Stimulated activated CD4-positive, alpha-beta T cell treated with anti-CD3 and anti-CD28 coated beads, Interleukin-1b, Interleukin-23, amount 100 ng/mL, for 48 hours (primary cell): ENCODE results near the gene ADCY5.
"Not testable (repeated sequence)": the region's sequence is repeated elsewhere in the genome, so short reads cannot be mapped to it uniquely, and the experiment has no call there.

ENCODE experiments used
- DNase-seq: peaks from one replicate; pipeline ENCODE4 v3.0.0-alpha.2; 2020

Gene ADCY5

GRCh38 chr3:123448536-123449101 is at the start of gene ADCY5:
TSS of gene ADCY5 (minus strand) at chr3:123449090. CDS start at chr3:123448545, 545 bp downstream.
- no peak for DNase-seq

DNA sequence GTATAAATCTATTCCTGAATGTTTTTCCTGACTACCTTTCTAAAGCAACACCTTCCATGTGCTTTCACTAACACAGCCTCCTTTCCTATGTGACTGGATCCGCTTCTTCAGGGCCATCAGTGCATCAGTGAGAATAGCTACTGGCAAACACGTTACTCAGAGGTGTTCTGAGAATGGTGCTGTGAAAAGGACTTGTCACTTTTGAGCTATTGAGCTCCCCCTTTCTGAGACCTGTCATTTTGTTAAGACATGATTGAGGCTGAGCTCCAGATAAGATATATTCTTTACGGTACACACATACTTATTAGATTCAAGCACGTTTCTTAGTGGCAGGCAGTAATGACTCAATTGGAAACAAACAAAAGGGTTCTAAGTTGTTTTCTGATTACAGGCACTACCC is 45.0 kb upstream of the ADCY5 start:
- DNase-seq = no peak

DNA sequence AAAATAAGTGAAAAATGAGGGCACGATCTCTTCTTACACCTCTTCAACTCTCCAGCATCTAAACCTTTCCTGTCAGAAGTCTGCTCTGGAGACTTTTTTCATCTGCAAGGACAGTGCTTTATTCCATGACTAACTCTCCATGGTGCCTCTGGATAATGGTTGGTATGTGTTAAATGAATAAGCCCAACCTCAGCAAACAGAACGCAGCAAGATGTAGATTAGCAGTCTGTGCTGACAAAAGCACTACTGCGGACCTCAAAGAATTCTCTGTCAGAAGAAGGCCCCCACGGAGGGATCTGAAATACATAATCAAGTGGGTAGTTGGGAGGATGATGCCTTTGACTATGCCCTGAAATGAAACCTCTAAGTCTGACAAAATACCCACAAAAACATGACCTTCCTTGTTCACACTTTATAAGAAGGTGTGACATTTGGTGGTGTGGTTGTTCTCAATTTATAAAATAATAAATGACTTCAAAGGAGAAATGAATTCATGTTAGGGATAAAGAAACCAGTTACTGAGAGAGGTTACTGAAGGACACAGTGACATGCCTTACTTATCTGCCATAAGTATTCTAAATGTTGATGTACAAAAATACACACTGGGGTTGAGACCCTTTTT is 43.2 kb upstream of the ADCY5 start:
- DNase-seq = no peak

GRCh38 chr3:123489400-123490004 is 40.6 kb upstream of the ADCY5 start:
- peak; percentile 22 for DNase-seq

DNA sequence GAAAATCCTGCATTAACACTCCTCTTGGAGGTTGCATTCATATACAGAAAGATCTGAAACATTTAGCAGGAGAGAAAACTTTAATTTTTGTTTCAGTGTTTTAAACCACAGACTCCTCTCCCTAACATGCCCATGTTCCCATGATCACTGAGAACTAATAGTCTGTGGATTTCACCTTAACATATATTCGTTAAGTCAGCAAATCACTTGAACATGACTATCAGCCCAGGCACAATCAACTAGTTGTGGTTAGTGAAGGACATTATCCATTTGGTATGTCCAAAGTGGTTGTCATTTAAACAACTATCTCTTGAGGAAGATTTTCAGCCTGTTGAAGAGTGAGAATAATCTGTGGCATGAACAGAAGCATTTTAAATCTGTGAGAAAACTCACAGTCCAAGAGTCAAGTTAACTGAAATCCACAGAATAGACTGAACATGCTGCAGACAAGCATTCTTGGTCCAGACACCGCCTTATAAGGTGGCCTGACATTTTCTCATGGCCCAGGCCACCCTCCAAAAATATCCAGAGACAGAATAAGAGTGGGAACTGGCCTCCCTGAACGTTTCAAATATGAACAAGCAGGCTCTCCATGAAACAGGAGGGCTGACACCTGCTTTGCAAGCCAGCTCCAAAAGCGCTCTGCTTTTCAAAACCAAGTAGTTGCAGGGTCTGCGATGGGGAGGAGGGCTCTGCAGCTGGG is 39.9 kb upstream of the ADCY5 start:
- no peak for DNase-seq

DNA sequence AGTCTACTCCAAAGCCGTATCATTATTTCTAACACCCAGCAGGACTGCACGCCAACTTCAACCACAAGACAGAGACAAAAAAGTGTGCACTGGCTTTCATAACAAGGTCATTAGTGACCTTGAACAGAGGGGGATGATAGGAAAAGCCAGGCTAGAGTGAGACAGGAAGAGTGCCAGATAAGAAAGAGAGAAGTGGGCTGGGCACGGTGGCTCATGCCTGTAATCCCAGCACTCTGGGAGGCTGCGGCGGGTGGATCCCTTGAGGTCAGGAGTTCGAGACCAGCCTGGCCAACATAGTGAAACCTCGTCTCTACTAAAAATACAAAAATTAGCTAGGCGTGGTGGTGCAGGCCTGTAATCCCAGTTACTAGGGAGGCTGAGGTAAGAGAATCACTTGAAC is 38.2 kb upstream of the ADCY5 start:
- not testable (repeated sequence) for DNase-seq

- no peak for DNase-seq
These were observed 37.6 kb upstream of the ADCY5 start for GRCh38 chr3:123486460-123486859.

DNA sequence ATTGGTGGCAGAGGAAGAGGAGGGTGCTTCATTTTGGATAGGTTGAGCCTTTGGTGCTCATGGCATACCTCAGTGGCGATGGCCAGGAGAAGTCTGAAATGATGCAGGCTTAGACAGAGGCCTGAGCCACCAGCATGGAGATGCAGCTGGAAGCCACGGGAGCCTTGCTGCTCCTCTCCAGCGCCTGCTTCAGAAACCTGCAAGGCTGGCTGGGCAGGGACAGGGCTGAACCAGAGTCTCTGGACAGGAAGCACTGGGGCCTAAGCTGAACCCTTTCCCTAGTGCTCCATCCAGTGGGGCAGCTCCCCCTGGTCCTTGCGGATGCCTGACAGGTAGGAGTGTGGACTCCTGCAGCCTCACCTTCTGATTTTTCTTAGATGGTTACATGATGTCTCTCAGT is 36.7 kb upstream of the ADCY5 start:
- DNase-seq = no peak

- no peak for DNase-seq
These were observed 34.3 kb upstream of the ADCY5 start for GRCh38 chr3:123483146-123483545.

GRCh38 chr3:123481722-123482457 is 33.0 kb upstream of the ADCY5 start:
- no peak for DNase-seq

- DNase-seq = no peak
These were observed 32.2 kb upstream of the ADCY5 start for GRCh38 chr3:123481071-123481470.

GRCh38 chr3:123480428-123480827 is 31.5 kb upstream of the ADCY5 start:
- DNase-seq = no peak

DNA sequence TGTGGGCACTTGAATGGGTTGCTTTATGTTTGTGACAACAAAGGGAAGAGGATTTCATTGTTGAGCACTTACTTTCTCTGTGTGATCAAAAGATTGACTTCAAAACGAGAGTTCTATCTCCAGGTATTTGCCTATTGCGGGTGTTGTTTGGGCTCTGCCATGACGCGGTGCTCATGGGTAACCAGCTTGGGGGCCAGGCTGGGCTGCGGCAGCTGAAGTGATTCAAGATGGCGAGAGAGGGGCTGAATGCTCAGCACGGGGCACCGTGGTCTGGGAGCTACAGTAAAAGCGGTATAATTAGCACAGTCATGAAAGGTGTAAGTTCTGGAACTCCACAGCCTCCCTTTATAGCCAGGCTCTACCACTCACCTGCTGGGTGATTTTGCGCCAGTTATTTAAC is 31.0 kb upstream of the ADCY5 start:
- no peak for DNase-seq

GRCh38 chr3:123478314-123478713 is 29.4 kb upstream of the ADCY5 start:
- no peak for DNase-seq

- DNase-seq = no peak
These were observed 28.3 kb upstream of the ADCY5 start for GRCh38 chr3:123476967-123477750.

- no peak for DNase-seq
These were observed 26.9 kb upstream of the ADCY5 start for GRCh38 chr3:123475786-123476185.

- DNase-seq = no peak
These were observed 22.2 kb upstream of the ADCY5 start for GRCh38 chr3:123471106-123471505.

DNA sequence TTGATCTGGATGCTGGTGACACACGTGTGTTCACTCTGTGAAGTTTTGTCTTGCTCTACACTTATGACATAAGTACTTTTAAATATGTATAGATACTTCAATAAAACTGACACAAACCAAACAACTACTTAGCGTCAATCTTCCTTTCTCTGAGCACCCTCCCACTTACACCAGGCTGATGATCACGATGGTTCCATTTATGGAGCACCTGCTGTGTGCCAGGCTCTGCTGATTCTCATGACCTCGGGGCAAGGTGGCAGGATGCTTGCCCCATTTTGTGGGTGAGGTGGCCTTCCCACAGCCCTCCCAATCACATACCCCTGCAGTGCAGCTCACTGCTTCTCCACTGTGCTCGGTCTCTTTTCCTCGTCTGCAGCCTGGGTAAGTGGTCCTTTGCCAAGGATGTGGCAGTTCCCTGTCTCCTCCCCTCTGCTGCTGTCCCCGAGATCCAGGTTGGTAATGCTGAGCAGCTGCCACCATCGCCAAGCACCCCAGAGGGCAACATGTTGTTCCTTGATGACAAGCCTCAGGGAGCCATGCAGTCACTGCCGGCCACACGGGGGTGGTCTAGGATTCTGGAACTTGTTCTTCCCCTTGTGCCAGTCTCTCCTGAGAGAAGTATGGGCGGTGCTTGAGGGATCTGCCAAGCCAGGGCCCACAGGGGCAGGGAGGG is 20.6 kb upstream of the ADCY5 start:
- no peak for DNase-seq

DNA sequence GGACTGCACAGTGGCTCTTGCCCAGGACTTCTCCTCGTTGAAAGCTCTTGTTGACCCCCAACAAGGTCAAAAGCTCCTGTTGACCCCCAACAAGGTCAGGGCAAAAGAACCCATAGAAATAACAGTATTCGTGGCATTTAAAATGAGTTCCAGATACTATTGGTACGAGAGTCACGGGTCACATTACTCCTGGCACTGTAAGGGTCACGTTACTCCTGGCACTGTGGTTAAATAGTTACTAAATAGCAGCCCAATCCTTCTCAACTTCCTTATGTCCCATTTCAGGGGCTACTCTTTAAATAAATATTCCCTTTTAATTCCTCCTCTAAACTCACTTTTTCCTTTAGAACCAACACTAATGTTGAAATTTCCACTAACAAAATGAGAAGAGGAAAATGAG is 18.2 kb upstream of the ADCY5 start:
- DNase-seq = no peak

GRCh38 chr3:123464211-123464610 is 15.3 kb upstream of the ADCY5 start:
- no peak for DNase-seq

DNA sequence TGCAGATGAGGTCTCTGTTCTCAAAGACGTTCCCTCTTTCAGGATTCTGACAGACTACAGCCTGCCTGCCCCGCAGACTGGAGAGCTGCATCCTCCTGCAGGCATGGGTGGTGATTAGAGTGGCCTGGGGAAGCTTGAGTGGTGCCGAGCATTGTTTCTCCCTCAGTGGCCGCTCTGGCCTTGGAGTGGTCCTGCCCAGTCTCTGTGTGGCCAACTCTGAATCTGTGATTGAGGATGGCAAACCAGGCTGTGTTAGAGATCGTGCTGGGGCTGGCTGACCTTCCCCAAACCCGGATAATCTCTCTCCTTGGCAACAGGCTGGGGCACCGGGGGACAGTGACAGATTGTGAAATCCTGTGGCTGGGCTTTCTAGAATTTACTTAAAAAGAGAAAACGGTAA is 11.0 kb upstream of the ADCY5 start:
- DNase-seq = no peak

- no peak for DNase-seq
These were observed 9.4 kb upstream of the ADCY5 start for GRCh38 chr3:123458255-123458654.
